Fibroblast of the conjunctiva (primary cell): ENCODE data around the gene ARNT2.

ENCODE experiments used
- DNase-seq: peaks from one replicate; pipeline ENCODE4 v3.0.0-alpha.2; 2010; ENCODE audit warnings: low read depth

The ARNT2 gene

DNA sequence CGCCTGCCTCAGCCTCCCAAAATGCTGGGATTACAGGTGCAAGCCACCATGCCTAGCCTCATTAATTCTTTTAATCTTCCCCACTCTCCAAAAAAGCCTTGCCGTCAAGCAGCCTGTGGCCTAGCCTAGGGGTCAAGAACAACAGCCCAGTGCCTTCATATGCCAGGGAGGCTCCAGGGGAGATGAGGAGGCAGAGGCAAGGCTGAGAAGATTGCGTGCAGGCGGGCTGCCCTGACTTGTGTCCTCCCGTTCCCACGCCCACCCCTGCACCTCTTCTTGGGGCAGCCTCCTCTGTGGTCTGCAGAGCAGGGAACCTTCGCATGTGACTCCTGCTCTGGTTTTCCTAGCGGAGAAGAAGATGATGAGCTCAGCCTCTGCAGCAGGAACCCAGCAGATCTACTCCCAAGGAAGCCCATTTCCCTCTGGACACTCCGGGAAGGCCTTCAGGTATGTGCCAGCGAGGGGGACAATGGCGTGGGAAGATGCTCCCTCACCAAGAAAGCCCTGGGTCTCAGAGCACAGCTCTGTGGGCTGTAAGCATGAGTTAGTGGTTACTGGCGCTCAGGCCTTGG, 172.4 kb downstream of the ARNT2 start:
- DNase-seq: no peak

GRCh38 chr15:80577552-80578205, 173.5 kb downstream of the ARNT2 start:
- no peak for DNase-seq

GRCh38 chr15:80578206-80578595, 174.0 kb downstream of the ARNT2 start:
- no peak for DNase-seq

GRCh38 chr15:80578871-80579270, 174.7 kb downstream of the ARNT2 start:
- no peak for DNase-seq

DNA sequence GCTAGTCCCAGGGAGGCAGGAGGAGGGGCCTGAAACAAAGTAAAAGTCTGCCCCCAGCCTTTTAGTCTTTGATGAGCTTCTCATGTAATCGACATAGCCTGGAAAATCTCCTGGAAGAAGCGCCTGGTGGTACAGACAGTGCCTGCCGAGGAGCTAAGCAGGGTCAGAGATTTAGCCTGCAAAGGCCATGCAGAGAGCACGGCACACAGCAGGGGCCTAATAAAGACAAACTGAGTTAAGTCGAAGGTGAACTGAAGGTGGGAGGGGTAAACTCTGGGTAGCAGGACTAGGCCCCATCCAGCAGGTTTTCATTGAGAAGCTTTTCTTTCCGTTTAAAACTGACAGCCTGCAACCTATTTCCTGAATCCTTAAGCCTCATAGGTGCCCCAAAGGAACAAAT, 175.4 kb downstream of the ARNT2 start:
- no peak for DNase-seq

DNA sequence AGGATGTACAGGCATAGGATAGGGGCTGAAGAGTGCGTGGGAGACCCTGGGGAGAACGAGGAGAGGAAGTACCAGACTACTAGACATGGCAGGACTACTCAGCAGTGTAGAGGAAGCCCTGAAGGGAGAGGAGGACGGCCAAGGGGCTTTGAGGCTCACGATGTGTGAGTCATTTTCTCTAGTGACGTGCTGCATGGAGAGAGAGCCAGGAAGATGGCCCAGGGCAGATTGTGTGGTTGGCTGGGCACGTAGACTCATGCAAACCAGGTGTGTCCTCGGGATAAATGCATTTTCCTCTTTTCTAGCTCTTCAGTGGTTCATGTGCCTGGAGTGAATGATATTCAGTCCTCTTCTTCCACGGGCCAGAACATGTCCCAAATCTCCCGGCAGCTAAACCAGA, 175.9 kb downstream of the ARNT2 start:
- DNase-seq: peak; percentile 31

GRCh38 chr15:80580536-80581260, 176.5 kb downstream of the ARNT2 start:
- no peak for DNase-seq

DNA sequence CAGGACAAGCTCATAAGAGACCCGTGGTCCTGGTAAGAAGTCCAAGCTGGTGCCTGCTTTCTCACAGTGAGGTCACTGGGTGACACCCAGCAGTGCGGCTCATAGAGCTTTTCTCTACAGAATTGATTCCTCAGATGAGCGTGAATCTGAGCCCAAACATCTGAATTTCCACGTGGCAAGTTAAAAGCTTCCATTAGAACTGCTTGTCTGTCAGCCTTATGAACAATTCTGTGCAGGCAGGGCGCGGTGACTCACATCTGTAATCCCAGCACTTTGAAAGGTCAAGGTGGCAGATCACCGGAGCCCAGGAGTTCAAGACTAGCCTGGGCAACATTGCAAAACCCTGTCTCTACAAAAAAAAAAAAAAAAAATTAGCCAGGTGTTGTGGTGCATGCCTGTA, 177.8 kb downstream of the ARNT2 start:
- DNase-seq: no peak

DNA sequence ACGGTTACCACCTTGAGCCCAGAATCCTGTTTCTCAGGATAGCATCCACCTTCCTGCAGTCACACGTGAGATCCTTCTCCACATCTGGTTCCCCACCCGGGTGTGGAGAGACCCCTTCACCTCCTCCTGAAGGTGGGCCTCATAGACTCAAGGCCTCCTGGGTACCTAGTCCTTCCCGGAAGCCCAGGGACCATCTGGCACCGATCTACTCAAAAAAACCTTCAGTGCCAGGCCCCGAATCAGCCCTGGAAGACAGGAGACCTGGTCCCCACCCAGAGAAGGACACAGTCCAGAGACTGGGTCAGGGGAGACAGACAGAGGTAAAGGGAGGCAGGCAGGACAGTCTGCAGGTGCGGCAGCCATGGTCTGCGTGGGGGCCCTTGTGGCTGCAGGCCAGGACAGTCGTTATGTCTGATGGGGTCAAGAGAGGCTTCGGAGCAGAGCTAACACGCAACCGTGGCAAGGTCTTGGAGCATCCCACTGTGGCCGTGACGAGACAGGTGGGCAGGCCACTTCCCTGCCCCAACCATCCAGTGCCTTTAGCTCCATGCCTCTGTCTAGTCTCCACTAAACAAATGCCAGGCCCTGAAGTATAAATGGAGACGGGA, 178.7 kb downstream of the ARNT2 start:
- no peak for DNase-seq

- no peak for DNase-seq
These were observed 180.4 kb downstream of the ARNT2 start for GRCh38 chr15:80584561-80584964.

DNA sequence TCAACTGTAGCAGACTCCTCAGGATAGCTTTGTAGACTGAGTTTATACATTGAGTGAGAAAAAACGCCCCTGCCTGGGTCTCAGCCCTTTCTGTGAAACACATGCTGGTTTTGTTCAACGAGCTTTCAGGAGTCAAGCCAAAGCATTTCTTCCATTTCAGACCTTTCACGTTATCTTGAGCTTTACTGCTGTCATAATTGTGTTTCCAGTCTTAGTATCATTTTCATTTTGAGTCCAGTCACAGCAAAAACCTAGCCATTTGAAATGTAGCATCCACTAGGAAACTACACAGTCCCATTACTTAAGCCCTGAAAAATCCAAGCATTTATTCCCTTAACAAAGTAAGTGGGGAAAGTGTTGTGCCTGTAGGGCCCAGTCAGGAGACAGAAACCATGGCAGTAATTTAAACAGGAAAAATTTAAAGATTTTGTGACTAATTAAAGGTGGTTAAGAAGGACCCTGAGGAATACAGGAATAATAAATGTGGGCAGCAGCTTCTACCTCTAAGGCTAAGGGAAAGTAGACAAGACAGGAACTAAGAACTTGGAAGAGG, 180.9 kb downstream of the ARNT2 start:
- DNase-seq: no peak

DNA sequence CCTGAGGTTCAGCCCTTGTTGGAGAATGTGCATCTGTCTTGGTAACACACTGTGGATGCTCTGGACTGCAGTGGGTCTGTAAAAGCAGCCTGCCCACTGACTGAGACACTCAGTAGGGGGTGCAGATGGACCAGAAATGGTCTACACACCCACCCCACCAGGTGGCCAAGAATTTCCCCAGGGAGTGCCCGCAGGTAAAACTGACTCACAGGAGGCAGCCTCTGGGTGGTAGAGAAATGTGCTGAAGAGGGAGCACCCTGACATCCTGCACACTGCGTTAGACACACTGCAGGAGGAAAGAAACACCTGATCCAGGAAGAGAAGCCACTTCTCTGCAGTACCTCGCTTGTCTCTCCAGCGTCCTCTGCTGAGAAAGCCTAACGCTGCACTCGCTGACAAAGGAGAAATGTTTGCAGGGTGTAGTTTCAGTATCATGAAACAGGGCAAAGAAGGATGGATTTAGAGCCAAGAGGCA, 181.4 kb downstream of the ARNT2 start:
- no peak for DNase-seq

GRCh38 chr15:80586161-80586560, 182.0 kb downstream of the ARNT2 start:
- DNase-seq: no peak

DNA sequence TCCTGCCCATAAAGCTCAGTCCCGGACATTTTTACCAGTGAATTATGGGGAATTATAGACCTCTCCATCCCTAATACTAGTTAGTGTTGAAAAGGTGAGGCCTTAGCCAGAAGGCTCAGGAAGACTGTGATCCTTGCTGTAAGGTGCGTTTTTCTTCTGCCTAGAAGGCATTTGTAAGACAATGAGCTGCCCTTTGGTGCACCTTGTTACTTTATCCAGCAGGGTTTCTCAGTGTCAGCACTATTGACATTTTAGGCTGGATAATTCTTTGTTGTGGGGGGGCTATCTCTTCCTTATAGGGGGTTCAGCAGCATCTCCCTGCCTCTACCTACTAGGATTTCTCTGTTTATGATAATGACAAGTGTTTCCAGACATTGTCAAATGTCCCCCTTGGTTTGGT, 182.8 kb downstream of the ARNT2 start:
- DNase-seq: no peak

DNA sequence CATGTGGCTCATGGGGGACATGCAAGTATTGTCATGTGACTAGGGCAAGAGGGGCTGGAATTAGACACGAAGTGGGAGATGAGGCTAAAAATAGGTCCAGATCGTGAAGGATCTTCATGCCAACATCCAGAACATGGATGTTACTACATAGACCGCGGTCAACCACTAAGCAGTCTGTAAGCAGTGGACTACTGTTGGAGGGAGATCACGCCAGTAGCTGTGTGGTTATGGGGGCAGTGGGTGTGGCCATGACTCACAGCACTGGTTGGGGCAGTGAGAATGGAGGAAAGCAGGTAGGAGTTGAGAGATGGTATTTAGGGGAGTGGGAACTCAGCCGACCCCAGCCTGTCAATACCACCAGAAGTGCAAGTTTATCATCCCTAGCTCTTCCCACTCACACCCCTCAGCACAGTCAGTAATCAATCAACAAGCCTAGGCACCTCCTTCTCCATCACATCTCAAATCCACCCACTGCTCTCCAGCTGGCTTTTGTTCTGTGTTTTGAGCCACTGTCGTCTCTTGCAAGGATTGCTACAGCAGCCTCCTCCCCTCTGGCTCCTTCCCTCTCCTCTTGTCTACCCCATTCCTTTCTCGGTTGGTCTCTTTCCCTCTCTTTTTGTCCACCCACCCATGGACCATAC, 183.8 kb downstream of the ARNT2 start:
- DNase-seq: no peak

DNA sequence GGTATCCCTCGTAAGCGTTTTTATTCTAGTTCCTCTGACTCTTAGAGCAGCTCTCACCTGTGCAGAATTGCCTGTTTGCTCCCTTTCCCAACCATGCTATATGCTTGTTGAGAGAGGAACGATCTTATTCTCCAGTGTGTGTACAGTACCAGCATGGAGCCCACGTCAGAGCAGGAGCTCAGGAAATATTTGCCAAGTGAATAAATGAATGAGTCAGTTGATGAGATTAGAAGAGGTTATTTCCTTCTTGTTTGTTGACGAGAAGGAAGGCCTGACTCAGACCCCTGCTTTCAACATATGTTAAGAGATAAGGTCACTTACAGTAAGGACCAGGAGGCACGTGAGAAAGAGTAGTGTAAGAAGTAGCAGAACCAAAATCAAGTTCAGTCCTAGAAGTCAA, 184.6 kb downstream of the ARNT2 start:
- peak; percentile 29 for DNase-seq

DNA sequence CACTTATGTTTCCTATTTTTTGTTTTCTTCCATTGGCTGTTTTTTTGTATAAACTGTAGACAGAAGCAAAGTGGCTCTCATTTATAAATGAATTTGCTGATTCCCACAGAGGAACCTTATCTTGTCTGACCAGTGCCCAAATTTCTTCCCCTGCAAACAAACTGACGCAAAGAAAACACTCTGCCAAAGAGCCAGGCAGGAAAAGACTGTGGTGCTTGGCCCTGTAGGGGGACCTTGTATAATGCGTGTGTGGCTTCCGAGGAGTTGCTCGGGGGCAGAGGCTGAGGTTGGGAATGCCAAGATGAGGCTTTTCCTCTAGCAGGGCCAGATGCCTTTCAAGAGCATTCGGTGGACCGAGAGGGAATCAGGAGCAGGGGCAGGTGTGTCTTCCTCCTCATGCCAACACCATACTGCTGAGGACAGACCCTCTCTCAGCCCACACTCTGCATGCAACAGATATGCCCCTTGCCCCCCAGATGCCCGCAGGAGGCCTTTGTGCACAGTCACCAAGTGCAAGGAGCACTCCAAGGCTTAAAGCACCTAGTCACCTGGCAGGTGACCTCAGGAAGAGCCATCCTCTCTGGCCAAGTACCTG, 186.7 kb downstream of the ARNT2 start:
- no peak for DNase-seq

DNA sequence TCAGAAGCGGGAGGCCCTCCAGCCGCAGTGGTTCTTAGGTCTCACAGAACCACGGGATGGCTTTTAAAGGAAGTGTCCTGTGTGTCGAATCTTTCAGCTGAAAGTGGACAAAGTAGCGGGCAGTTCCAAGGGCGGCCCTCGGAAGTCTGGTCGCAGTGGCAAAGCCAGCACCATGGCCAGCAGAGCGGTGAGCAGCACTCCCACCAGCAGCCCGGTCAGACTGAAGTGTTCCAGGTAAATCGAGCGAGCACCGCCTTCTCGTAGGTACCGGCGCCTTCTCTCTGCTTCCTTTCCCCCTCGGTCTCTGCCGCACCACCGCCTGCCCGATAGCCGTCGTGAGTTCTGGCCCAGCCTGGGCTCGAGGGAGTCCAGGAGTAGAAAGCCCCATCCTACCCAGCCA, 187.3 kb downstream of the ARNT2 start:
- DNase-seq: no peak

- DNase-seq: no peak
These were observed 188.0 kb downstream of the ARNT2 start for GRCh38 chr15:80591938-80592825.

GRCh38 chr15:80593486-80594030, 189.4 kb downstream of the ARNT2 start:
- no peak for DNase-seq
